Adrenal gland (tissue), 5 donors: ENCODE measurements around the gene PLXNC1.

Experiments
- CTCF ChIP-seq, 6 experiments: fragments of 450-650 bp in 4 of 6; fragments of 200-600 bp in 2 of 6; sonication (generic) in 1 of 6; IDR thresholded peaks; 1 replicate in 5 of 6; 2 replicates in 1 of 6; pipeline versions ENCODE4 v1.5.1 to v1.8.0; 2016 to 2021; ENCODE audit warnings: antibody characterized with exemption in 6 of 6, mild to moderate bottlenecking in 2 of 6, moderate library complexity in 1 of 6
- POLR2A ChIP-seq, 2 donors: fragments of 450-650 bp; IDR thresholded peaks; one replicate each; pipeline ENCODE4 v1.6.1; 2017; ENCODE audit warnings: antibody characterized with exemption in 2 of 2, mild to moderate bottlenecking in 2 of 2, moderate library complexity in 1 of 2
- donor health status: DM: no; HTN: no; CAD: no.

DNA sequence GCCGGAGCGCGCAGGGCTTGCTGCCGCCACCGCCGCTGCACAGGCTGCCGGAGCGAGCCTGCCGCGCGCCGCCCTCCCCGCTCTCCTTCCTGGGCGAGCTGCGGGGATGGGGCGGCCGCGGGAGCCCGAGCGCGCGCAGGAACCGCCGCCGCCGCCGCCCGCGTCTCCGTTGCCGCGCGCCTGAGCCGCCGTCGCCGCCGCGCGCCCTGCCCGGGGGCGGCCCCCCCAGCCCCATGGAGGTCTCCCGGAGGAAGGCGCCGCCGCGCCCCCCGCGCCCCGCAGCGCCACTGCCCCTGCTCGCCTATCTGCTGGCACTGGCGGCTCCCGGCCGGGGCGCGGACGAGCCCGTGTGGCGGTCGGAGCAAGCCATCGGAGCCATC, 352 bp downstream of the PLXNC1 start:
- TF ChIP-seq CTCF (IDR thresholded peaks at IDR 0.05) (no peak), POLR2A (IDR thresholded peaks at IDR 0.05) (no peak)
